ENCODE measurements around the gene STRIP2. TPM values are rescaled to one million over a fixed set of nuclear protein-coding genes. Genes with fewer than 3 reads are reported as not detected.

The STRIP2 gene
- polyA plus RNA-seq, 1 donor from 2014 or later = 7.4 TPM

DNA sequence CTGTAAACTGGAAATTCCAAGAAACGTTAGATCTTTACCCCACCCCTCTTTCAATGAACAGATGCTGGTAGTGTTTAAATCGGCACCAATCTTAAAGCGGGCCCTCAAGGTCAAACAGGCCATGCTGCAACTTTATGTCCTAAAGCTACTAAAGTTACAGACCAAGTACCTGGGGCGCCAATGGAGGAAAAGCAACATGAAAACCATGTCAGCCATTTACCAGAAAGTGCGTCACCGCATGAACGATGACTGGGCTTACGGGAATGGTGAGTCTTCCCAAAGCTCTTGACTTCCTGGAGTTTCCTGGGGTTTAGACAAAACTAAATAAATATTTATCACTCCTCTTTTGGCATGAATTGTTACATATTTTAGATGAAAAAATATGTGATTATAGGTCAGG is 48.5 kb downstream of the STRIP2 start:
- Histone ChIP-seq H3K4me3 (ENCODE audit: low read length) (no peak overlapping the region), H3K27me3 (ENCODE audit: insufficient read depth, low read depth, low read length) (no peaks in the 10 kb centered on the region), H3K27ac (ENCODE audit: low read length) (no peak overlapping the region), H3K9me3 (ENCODE audit: low read length) (no peaks in the 10 kb centered on the region), H3K9ac (ENCODE audit: low read length) (no peak overlapping the region), H3K36me3 (ENCODE audit: insufficient read depth, low read length) (no peaks in the 10 kb centered on the region), H2AFZ (ENCODE audit: low read depth, low read length) (no peak overlapping the region), H3K4me2 (ENCODE audit: low read length) (no peak overlapping the region), H3K79me2 (replicated peaks; ENCODE audit: insufficient read depth, low read length) (no peaks in the 10 kb centered on the region), H3K9me2 (ENCODE audit: insufficient read depth, low read length) (no peaks in the 10 kb centered on the region), H3F3A (ENCODE audit: insufficient read depth, low read length, poor library complexity, severe bottlenecking) (no peaks in the 10 kb centered on the region), H4K20me1 (ENCODE audit: insufficient read depth) (no peaks in the 10 kb centered on the region)
- TF ChIP-seq RAD21 (conservative IDR thresholded peaks at IDR 0.05) = no peak

DNA sequence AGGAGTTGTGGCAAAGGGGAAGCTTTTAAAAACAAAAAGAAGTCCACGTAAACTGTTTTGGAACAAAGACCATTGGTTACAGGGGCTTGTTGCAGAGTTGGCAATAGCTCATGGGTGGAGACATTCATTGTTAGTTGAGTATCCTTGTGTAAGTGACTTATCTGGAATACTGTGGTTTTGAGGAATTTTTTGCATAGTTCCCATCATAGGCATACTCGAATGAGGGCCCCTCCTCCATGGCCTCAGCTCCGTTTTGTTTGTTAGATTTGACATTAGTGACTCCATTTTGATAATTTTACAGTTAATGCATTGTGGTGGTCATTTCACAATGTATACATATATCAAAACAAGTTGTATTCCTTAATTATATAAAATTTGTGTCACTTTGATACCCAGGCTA is 55.3 kb downstream of the STRIP2 start:
- no peaks in the 10 kb centered on the region for H3K9me2 ChIP-seq (ENCODE audit: insufficient read depth, low read length)
- TF ChIP-seq EP300 (conservative IDR thresholded peaks at IDR 0.05; ENCODE audit: poor library complexity, severe bottlenecking) (no peak), MXI1 (conservative IDR thresholded peaks at IDR 0.05; ENCODE audit: poor library complexity, severe bottlenecking) (no peak), SMC3 (conservative IDR thresholded peaks at IDR 0.05; ENCODE audit: poor library complexity) (no peak), EZH2 (IDR thresholded peaks at IDR 0.05; ENCODE audit: borderline replicate concordance, insufficient read depth, low read length, poor library complexity, severe bottlenecking) (no peak), POLR2AphosphoS5 (IDR thresholded peaks at IDR 0.05) (no peak), RAD21 (conservative IDR thresholded peaks at IDR 0.05) (no peak), TAF1 (IDR thresholded peaks at IDR 0.05; ENCODE audit: low read depth) (no peak)
- TF ChIP-seq, protein P1, sequence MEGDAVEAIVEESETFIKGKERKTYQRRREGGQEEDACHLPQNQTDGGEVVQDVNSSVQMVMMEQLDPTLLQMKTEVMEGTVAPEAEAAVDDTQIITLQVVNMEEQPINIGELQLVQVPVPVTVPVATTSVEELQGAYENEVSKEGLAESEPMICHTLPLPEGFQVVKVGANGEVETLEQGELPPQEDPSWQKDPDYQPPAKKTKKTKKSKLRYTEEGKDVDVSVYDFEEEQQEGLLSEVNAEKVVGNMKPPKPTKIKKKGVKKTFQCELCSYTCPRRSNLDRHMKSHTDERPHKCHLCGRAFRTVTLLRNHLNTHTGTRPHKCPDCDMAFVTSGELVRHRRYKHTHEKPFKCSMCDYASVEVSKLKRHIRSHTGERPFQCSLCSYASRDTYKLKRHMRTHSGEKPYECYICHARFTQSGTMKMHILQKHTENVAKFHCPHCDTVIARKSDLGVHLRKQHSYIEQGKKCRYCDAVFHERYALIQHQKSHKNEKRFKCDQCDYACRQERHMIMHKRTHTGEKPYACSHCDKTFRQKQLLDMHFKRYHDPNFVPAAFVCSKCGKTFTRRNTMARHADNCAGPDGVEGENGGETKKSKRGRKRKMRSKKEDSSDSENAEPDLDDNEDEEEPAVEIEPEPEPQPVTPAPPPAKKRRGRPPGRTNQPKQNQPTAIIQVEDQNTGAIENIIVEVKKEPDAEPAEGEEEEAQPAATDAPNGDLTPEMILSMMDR (IDR thresholded peaks at IDR 0.05; ENCODE audit: poor library complexity, severe bottlenecking) = no peak
- TF ChIP-seq, protein P2, sequence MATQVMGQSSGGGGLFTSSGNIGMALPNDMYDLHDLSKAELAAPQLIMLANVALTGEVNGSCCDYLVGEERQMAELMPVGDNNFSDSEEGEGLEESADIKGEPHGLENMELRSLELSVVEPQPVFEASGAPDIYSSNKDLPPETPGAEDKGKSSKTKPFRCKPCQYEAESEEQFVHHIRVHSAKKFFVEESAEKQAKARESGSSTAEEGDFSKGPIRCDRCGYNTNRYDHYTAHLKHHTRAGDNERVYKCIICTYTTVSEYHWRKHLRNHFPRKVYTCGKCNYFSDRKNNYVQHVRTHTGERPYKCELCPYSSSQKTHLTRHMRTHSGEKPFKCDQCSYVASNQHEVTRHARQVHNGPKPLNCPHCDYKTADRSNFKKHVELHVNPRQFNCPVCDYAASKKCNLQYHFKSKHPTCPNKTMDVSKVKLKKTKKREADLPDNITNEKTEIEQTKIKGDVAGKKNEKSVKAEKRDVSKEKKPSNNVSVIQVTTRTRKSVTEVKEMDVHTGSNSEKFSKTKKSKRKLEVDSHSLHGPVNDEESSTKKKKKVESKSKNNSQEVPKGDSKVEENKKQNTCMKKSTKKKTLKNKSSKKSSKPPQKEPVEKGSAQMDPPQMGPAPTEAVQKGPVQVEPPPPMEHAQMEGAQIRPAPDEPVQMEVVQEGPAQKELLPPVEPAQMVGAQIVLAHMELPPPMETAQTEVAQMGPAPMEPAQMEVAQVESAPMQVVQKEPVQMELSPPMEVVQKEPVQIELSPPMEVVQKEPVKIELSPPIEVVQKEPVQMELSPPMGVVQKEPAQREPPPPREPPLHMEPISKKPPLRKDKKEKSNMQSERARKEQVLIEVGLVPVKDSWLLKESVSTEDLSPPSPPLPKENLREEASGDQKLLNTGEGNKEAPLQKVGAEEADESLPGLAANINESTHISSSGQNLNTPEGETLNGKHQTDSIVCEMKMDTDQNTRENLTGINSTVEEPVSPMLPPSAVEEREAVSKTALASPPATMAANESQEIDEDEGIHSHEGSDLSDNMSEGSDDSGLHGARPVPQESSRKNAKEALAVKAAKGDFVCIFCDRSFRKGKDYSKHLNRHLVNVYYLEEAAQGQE (IDR thresholded peaks at IDR 0.05; ENCODE audit: borderline replicate concordance) = no peak
- H3K9ac ChIP-seq (ENCODE audit: low read length) = no peak overlapping the region
- no peaks in the 10 kb centered on the region for H3K36me3 ChIP-seq (ENCODE audit: insufficient read depth, low read length)
- H4K20me1 ChIP-seq (ENCODE audit: insufficient read depth) = no peaks in the 10 kb centered on the region
- H3K4me2 ChIP-seq (ENCODE audit: low read length) = no peak overlapping the region
- H2AFZ ChIP-seq (ENCODE audit: low read depth, low read length) = no peak overlapping the region
- no peak overlapping the region for H3K27ac ChIP-seq (ENCODE audit: low read length)
- H3K4me3 ChIP-seq (ENCODE audit: low read length) = no peak overlapping the region
- H3K79me2 ChIP-seq (replicated peaks; ENCODE audit: insufficient read depth, low read length) = no peaks in the 10 kb centered on the region
- H3F3A ChIP-seq (ENCODE audit: insufficient read depth, low read length, poor library complexity, severe bottlenecking) = no peaks in the 10 kb centered on the region
- no peaks in the 10 kb centered on the region for H3K9me3 ChIP-seq (ENCODE audit: low read length)
- no peaks in the 10 kb centered on the region for H3K27me3 ChIP-seq (ENCODE audit: insufficient read depth, low read depth, low read length)

DNA sequence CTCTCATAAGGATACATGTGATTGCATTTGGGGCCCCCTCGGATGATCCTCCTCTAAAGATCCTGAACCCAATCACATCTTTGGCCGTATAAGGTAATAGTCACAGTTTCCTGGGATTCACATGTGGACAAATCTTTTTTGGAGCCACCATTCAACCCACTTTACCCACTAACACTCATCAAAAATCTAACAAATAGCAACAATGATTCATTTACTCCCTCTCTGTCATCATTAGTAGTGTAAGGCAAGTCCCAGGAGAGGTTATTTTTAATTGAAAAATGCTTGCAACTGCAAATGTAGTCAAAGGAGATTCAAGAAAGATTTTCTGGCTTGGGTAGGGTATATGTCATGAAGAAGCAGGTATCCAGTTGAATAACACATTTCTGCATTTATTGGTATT is 58.2 kb downstream of the STRIP2 start:
- H3K36me3 ChIP-seq (ENCODE audit: insufficient read depth, low read length) = no peaks in the 10 kb centered on the region

More for the DNA sequence above, 58.2 kb downstream of the STRIP2 start:
- Histone ChIP-seq H3K27me3 (ENCODE audit: insufficient read depth, low read depth, low read length) (no peaks in the 10 kb centered on the region), H4K20me1 (ENCODE audit: insufficient read depth) (no peaks in the 10 kb centered on the region), H3K79me2 (replicated peaks; ENCODE audit: insufficient read depth, low read length) (no peaks in the 10 kb centered on the region), H3K9me2 (ENCODE audit: insufficient read depth, low read length) (no peaks in the 10 kb centered on the region), H3K4me2 (ENCODE audit: low read length) (no peak overlapping the region), H3F3A (ENCODE audit: insufficient read depth, low read length, poor library complexity, severe bottlenecking) (no peaks in the 10 kb centered on the region), H3K27ac (ENCODE audit: low read length) (no peak overlapping the region), H2AFZ (ENCODE audit: low read depth, low read length) (no peak overlapping the region), H3K4me3 (ENCODE audit: low read length) (no peak overlapping the region), H3K9ac (ENCODE audit: low read length) (no peak overlapping the region), H3K9me3 (ENCODE audit: low read length) (no peaks in the 10 kb centered on the region)
- TF ChIP-seq, protein P2 (IDR thresholded peaks at IDR 0.05; ENCODE audit: borderline replicate concordance) = no peak
- TF ChIP-seq RAD21 (conservative IDR thresholded peaks at IDR 0.05) (no peak), MXI1 (conservative IDR thresholded peaks at IDR 0.05; ENCODE audit: poor library complexity, severe bottlenecking) (no peak), SMC3 (conservative IDR thresholded peaks at IDR 0.05; ENCODE audit: poor library complexity) (no peak), POLR2AphosphoS5 (IDR thresholded peaks at IDR 0.05) (no peak), EZH2 (IDR thresholded peaks at IDR 0.05; ENCODE audit: borderline replicate concordance, insufficient read depth, low read length, poor library complexity, severe bottlenecking) (no peak), TAF1 (IDR thresholded peaks at IDR 0.05; ENCODE audit: low read depth) (no peak), EP300 (conservative IDR thresholded peaks at IDR 0.05; ENCODE audit: poor library complexity, severe bottlenecking) (no peak)
- TF ChIP-seq, protein P1 (IDR thresholded peaks at IDR 0.05; ENCODE audit: poor library complexity, severe bottlenecking) = no peak

Measured in neural cell (in vitro differentiated cells).